SK-N-SH (cell line): ENCODE results near the gene DCDC1. TPM values are rescaled to one million over a fixed set of nuclear protein-coding genes. Genes with fewer than 3 reads are reported as not detected.

ENCODE experiments used
- CTCF ChIA-PET: fragments of 300-600, 350-600 bp; formaldehyde crosslinking; extraction: SDS; loops from one replicate; lab custom pipeline; 2021; lab: Yijun Ruan, JAX
- POLR2A ChIA-PET: fragments of 350-600 bp; sonication (Branson Sonifier 250); formaldehyde crosslinking; extraction: SDS; loops from one replicate; lab custom pipeline; 2020; ENCODE audit warnings: antibody characterized with exemption, inconsistent platforms; lab: Yijun Ruan, JAX
- DNase-seq: peaks from one replicate; pipeline ENCODE4 v3.0.0; 2012
- H2AFZ ChIP-seq: fragments of 200-600 bp; sonication (generic); 2 replicates; pipeline ENCODE4 v1.8.1; 2016; ENCODE audit warnings: antibody characterized with exemption, mild to moderate bottlenecking, low read depth
- H3F3A ChIP-seq: fragments of 200-600 bp; sonication (generic); replicated peaks from 2 replicates; pipeline ENCODE3; 2016; ENCODE audit warnings: antibody characterized with exemption, mild to moderate bottlenecking; ENCODE audit not compliant: insufficient read depth
- H3K27ac ChIP-seq, 2 experiments: fragments of 200-500 bp in 1 of 2; fragments of 200-600 bp in 1 of 2; sonication (Bioruptor generic) in 1 of 2; sonication (generic), shearing (Covaris generic) in 1 of 2; 2 replicates each; pipeline versions ENCODE4 v1.5.1 to v1.6.1; 2014 to 2016; ENCODE audit warnings: low read depth in 2 of 2, inconsistent platforms in 1 of 2, low read length in 1 of 2, mild to moderate bottlenecking in 1 of 2, mixed read lengths in 1 of 2
- H3K27me3 ChIP-seq: fragments of 200-600 bp; sonication (generic), shearing (Covaris generic); 2 replicates; pipeline ENCODE4 v1.6.1; 2016; ENCODE audit warnings: mixed run types; ENCODE audit not compliant: insufficient read depth
- H3K36me3 ChIP-seq, 2 experiments: fragments of 200-500 bp in 1 of 2; fragments of 200-600 bp in 1 of 2; sonication (Bioruptor generic) in 1 of 2; sonication (generic) in 1 of 2; replicated peaks in 1 of 2; 2 replicates each; pipeline versions ENCODE3 to v1.5.1; 2014 to 2016; ENCODE audit warnings: low read length in 1 of 2, mild to moderate bottlenecking in 1 of 2; ENCODE audit not compliant: insufficient read depth in 2 of 2, control insufficient read depth in 1 of 2
- H3K4me1 ChIP-seq, 2 experiments: fragments of 200-500 bp in 1 of 2; fragments of 200-600 bp in 1 of 2; sonication (Bioruptor generic) in 1 of 2; sonication (generic), shearing (Covaris generic) in 1 of 2; 2 replicates each; pipeline versions ENCODE4 v1.5.1 to v1.6.1; 2014 to 2016; ENCODE audit warnings: low read depth in 1 of 2, low read length in 1 of 2, mixed run types in 1 of 2; ENCODE audit not compliant: insufficient read depth in 2 of 2, control insufficient read depth in 1 of 2
- H3K4me2 ChIP-seq: fragments of 200-600 bp; sonication (generic), shearing (Covaris generic); 2 replicates; pipeline ENCODE4 v1.6.1; 2017; ENCODE audit warnings: mixed run types
- H3K4me3 ChIP-seq, 2 experiments: fragments of 200-500 bp in 1 of 2; fragments of 200-600 bp in 1 of 2; sonication (Bioruptor generic) in 1 of 2; sonication (generic), shearing (Covaris generic) in 1 of 2; 2 replicates each; pipeline versions ENCODE4 v1.5.1 to v1.8.1; 2014 to 2016; ENCODE audit warnings: low read depth in 2 of 2, inconsistent platforms in 1 of 2, low read length in 1 of 2, mild to moderate bottlenecking in 1 of 2, mixed read lengths in 1 of 2, moderate library complexity in 1 of 2
- H3K79me2 ChIP-seq: fragments of 200-600 bp; sonication (generic); 2 replicates; pipeline ENCODE4 v1.8.1; 2017; ENCODE audit warnings: mild to moderate bottlenecking; ENCODE audit not compliant: insufficient read depth
- H3K9ac ChIP-seq: fragments of 200-600 bp; sonication (generic); 2 replicates; pipeline ENCODE4 v1.6.1; 2017; ENCODE audit warnings: mixed run types
- H3K9me2 ChIP-seq: fragments of 200-600 bp; sonication (generic); 2 replicates; pipeline ENCODE4 v1.6.1; 2017; ENCODE audit warnings: mixed run types
- H3K9me3 ChIP-seq: fragments of 200-600 bp; sonication (generic); 2 replicates; pipeline ENCODE4 v1.6.1; 2017; ENCODE audit warnings: mixed run types, mild to moderate bottlenecking, moderate library complexity
- H4K20me1 ChIP-seq: fragments of 200-600 bp; sonication (generic); 2 replicates; pipeline ENCODE4 v1.6.1; 2017; ENCODE audit warnings: mild to moderate bottlenecking, mixed run types; ENCODE audit not compliant: insufficient read depth
- ELF1 ChIP-seq: IDR thresholded peaks from 2 replicates; pipeline ENCODE4 v1.4.0; 2012
- EP300 ChIP-seq, 2 experiments: IDR thresholded peaks; 2 replicates each; pipeline versions ENCODE4 v1.4.0 to v1.6.1; 2012; ENCODE audit warnings: borderline replicate concordance in 1 of 2, low read depth in 1 of 2, low read length in 1 of 2
- EZH2phosphoT487 ChIP-seq: fragments of 200-600 bp; sonication (generic); IDR thresholded peaks from 2 replicates; pipeline ENCODE4 v1.6.1; 2017; ENCODE audit warnings: low read depth, mixed run types, mild to moderate bottlenecking, antibody characterized with exemption, moderate library complexity, borderline replicate concordance
- FOXJ3 ChIP-seq: sonication (generic); formaldehyde crosslinking; IDR thresholded peaks from 2 replicates; pipeline ENCODE4 v1.5.1; 2020; ENCODE audit warnings: mild to moderate bottlenecking, missing genetic modification reagents
- JUND ChIP-seq: IDR thresholded peaks from 2 replicates; pipeline ENCODE4 v1.4.0; 2012
- MEF2A ChIP-seq: IDR thresholded peaks from 2 replicates; pipeline ENCODE4 v1.4.0; 2012; ENCODE audit warnings: low read depth, borderline replicate concordance
- MXI1 ChIP-seq: IDR thresholded peaks from 2 replicates; pipeline ENCODE4 v1.6.1; 2012; ENCODE audit warnings: mild to moderate bottlenecking, low read depth, low read length, improper control_type of control experiment
- NFIC ChIP-seq: IDR thresholded peaks from 2 replicates; pipeline ENCODE4 v1.4.0; 2012; ENCODE audit warnings: borderline replicate concordance
- RAD21 ChIP-seq: IDR thresholded peaks from 2 replicates; pipeline ENCODE4 v1.6.1; 2012; ENCODE audit warnings: mild to moderate bottlenecking, low read length
- RXRA ChIP-seq: IDR thresholded peaks from 2 replicates; pipeline ENCODE4 v1.4.0; 2012; ENCODE audit warnings: low read depth, mild to moderate bottlenecking, borderline replicate concordance
- SIN3A ChIP-seq: IDR thresholded peaks from 2 replicates; pipeline ENCODE4 v1.6.1; 2012; ENCODE audit warnings: low read depth, mild to moderate bottlenecking, low read length, moderate library complexity, borderline replicate concordance
- TAF1 ChIP-seq: IDR thresholded peaks from 2 replicates; pipeline ENCODE4 v1.6.1; 2012; ENCODE audit warnings: low read depth, mild to moderate bottlenecking, low read length, moderate library complexity, borderline replicate concordance
- YY1 ChIP-seq: IDR thresholded peaks from 2 replicates; pipeline ENCODE4 v1.4.0; 2012; ENCODE audit warnings: low read depth, mild to moderate bottlenecking
- WGBS: methylation state at CpG from one replicate; pipeline ENCODE4 v1.1.6; 2017; ENCODE audit warnings: low lambda C conversion rate; 5-methylcytosine and 5-hydroxymethylcytosine counted together
- polyA plus RNA-seq, 3 experiments: library from polyadenylated mRNA; depleted of rRNA; stranded (reverse); fragments of >200 nt; gene quantifications; 2 replicates each; pipeline ENCODE4 v1.2.3, GENCODE V29; 2012
- TF ChIP-seq, protein P1 (sequence below): fragments of 200-600 bp; sonication (generic); IDR thresholded peaks from 2 replicates; pipeline ENCODE4 v1.6.1; 2017; ENCODE audit warnings: antibody characterized with exemption, mild to moderate bottlenecking, moderate library complexity
- TF ChIP-seq, protein P2 (sequence below): IDR thresholded peaks from 2 replicates; pipeline ENCODE4; 2012

DCDC1 gene
- polyA plus RNA-seq, 1 of the 3 experiments (the other 2 are of a cell fraction) = 0.12 TPM

DNA sequence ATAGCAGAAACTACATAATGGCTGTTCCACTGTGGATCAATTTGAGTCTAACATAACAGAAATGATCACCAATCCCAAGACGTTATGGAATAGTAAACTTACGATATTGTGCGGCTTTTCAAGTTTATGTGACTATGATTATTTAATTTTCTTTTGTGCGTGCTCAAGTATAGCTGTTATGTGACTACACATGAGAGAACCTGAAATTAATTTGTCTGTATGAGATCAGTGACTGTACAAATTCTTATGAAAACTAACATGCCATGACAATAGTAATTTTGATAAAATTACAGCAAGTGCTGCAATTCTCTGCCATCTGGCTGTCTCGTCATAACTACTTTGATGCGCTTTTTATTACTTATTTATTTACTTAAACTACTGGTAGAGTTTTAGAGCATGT is 343.2 kb downstream of the DCDC1 start:
- TF ChIP-seq FOXJ3 (CRISPR knock-in tag) (no peak), RXRA (no peak), SIN3A (no peak), JUND (no peak)
- TF ChIP-seq, protein P1, sequence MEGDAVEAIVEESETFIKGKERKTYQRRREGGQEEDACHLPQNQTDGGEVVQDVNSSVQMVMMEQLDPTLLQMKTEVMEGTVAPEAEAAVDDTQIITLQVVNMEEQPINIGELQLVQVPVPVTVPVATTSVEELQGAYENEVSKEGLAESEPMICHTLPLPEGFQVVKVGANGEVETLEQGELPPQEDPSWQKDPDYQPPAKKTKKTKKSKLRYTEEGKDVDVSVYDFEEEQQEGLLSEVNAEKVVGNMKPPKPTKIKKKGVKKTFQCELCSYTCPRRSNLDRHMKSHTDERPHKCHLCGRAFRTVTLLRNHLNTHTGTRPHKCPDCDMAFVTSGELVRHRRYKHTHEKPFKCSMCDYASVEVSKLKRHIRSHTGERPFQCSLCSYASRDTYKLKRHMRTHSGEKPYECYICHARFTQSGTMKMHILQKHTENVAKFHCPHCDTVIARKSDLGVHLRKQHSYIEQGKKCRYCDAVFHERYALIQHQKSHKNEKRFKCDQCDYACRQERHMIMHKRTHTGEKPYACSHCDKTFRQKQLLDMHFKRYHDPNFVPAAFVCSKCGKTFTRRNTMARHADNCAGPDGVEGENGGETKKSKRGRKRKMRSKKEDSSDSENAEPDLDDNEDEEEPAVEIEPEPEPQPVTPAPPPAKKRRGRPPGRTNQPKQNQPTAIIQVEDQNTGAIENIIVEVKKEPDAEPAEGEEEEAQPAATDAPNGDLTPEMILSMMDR = no peak
- H3F3A ChIP-seq = no peaks in the 10 kb centered on the region
- DNase-seq = no peak
- H3K36me3 ChIP-seq = no peaks in the 10 kb centered on the region
- H3K79me2 ChIP-seq = no peaks in the 10 kb centered on the region
- no peak overlapping the region for H3K4me3 ChIP-seq
- H3K9me2 ChIP-seq = no peaks in the 10 kb centered on the region
- ChIA-PET POLR2A (no interaction called here), CTCF (interaction anchor here (0.8 kb wide), 1 partner anchor 66 kb away, joined by 4 read pairs; no protein-coding TSS in a partner anchor)
- no peak overlapping the region for H3K27ac ChIP-seq
- no peaks in the 10 kb centered on the region; a peak in 1 of 4 replicates for H3K4me1 ChIP-seq
- no peaks in the 10 kb centered on the region for H3K27me3 ChIP-seq
- H4K20me1 ChIP-seq = no peaks in the 10 kb centered on the region
- 70% methylated on average over 6 of the region's 6 CpGs for WGBS
- H3K9ac ChIP-seq = no peak overlapping the region
- H3K4me2 ChIP-seq = no peak overlapping the region
- H3K9me3 ChIP-seq = no peaks in the 10 kb centered on the region
- no peak overlapping the region for H2AFZ ChIP-seq

DNA sequence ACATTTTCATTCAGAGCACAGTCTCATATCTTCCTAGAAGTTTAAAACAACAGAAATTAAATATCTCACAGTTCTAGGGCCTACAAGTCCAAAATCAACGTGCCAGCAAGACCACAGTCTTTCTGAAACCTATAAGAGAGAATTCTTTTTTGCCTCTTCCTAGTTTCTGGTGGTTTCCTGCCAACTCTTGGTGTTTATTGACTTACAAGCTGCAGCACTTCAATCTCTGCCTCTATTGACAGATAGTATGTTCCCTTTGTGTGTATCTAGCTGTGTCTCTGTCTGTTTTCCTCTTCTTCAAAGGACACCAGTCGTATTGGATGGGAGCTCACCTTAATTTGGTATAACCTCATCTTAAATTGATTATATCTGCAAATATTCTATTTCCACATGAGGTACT is 347.5 kb downstream of the DCDC1 start:
- 6% methylated on average over 2 of the region's 2 CpGs for whole genome bisulfite sequencing
- CTCF ChIA-PET = no interaction called here

More for the DNA sequence above, 347.5 kb downstream of the DCDC1 start:
- Histone ChIP-seq H3K9ac (no peak overlapping the region), H3K4me2 (no peak overlapping the region), H4K20me1 (no peaks in the 10 kb centered on the region), H3K4me1 (no peaks in the 10 kb centered on the region), H3K9me2 (no peaks in the 10 kb centered on the region), H3K27ac (no peak overlapping the region), H3K36me3 (no peaks in the 10 kb centered on the region), H3K4me3 (no peak overlapping the region), H3K79me2 (no peaks in the 10 kb centered on the region), H2AFZ (no peak overlapping the region), H3K27me3 (no peaks in the 10 kb centered on the region), H3K9me3 (no peaks in the 10 kb centered on the region), H3F3A (no peaks in the 10 kb centered on the region)
- POLR2A ChIA-PET = no interaction called here
- TF ChIP-seq TAF1 (no peak), EP300 (IDR thresholded peaks at IDR 0.05; ENCODE audit: borderline replicate concordance in 1 of 2, low read depth in 1 of 2, low read length in 1 of 2) (no peak), MXI1 (no peak), YY1 (no peak), NFIC (no peak), EZH2phosphoT487 (no peak), ELF1 (no peak), RAD21 (no peak), MEF2A (no peak), SIN3A (no peak)
- TF ChIP-seq, protein P2, sequence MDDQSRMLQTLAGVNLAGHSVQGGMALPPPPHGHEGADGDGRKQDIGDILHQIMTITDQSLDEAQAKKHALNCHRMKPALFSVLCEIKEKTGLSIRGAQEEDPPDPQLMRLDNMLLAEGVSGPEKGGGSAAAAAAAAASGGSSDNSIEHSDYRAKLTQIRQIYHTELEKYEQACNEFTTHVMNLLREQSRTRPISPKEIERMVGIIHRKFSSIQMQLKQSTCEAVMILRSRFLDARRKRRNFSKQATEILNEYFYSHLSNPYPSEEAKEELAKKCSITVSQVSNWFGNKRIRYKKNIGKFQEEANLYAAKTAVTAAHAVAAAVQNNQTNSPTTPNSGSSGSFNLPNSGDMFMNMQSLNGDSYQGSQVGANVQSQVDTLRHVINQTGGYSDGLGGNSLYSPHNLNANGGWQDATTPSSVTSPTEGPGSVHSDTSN = no peak
- DNase-seq = no peak
